Tongue (tissue), 2 donors: ENCODE data around the gene B4GALNT3. TPM values are rescaled to one million over a fixed set of nuclear protein-coding genes. Genes with fewer than 3 reads are reported as not detected.

Experiments
- DNase-seq: peaks from one replicate; pipeline ENCODE4 v3.0.0-alpha.2; 2015
- total RNA-seq: library from RNA; depleted of rRNA; stranded (reverse); fragments of >200 nt; gene quantifications from one replicate; pipeline ENCODE4 v1.2.3, GENCODE V29; 2014

The B4GALNT3 gene
- total RNA-seq, 1 donor from 2014 or later, result 14.0 TPM

DNA sequence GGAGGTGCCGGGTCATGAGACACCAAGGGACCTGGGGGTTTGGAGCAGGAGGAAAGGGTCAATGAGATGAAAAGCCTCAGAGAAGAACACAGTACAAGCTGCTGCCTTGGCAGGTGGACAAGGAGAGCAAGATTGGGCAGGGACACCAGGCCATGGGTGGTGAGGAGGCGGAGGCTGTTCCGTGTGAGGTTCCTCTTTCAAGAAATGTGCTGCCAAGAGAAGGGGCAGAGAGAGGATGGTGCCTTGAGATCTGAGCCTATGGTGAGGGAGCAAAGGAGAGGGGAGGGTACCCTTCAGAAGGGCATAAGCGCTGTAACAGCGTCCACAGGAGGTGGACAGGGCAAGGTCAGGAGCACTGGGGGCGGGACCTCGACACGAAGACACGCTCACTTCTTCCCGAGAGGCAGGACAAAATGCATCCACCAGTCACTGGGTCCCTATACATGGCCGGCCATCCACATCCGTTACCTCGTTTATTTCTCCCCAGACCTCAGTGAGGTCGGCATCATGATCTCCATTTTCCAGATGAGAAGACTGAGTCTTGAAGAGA lies 100.2 kb downstream of the B4GALNT3 start:
- DNase-seq, result no peak

DNA sequence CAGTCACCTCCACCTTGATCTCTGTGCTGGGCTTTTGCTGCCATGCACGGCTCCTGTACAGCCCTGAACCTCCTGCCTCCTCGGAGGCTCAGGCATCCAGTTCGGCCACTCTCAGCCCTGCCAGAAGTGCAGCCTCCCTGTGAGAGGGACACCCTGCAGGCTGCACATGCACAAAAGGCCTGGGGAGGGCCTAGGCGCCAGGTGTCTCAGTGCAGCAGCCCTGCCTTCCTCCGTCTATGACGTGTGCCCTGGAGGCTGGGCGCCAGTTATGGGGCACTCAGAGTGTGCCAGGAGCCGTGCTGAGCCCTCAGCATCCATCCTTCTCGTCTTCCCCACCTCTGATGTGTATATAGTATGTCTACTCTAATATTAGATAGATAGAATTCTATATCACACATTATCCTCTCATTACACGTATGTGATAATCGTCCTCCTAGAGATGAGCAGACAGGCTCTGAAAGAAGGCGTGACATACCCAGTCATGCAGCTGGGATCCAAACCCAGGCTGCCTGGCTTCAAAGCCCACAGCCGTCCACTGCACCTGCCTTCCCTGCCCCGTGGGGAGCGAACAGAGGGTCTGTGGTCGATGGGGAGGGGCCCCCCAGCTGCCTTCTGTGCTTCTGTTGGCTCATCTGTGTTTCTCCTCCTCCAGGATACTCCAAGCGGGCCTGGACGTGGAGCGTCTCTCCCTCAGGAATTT lies 101.1 kb downstream of the B4GALNT3 start:
- no peak for DNase-seq

DNA sequence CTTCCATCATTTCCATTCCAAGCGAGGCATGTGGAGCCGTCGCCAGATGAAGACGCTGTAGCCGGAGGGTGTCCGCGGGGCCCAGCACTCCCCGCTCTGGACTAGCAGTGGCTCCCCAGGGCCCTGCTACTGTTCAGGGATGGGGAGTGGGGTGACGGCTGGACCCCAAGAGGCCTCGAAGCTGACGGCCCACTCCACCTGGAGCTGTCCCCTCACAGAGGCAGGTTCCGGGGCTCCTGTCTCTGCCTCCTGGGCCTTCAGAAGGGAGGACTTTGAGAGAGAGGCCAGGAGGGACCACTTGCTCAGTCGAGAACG lies 101.6 kb downstream of the B4GALNT3 start:
- DNase-seq, result no peak

DNA sequence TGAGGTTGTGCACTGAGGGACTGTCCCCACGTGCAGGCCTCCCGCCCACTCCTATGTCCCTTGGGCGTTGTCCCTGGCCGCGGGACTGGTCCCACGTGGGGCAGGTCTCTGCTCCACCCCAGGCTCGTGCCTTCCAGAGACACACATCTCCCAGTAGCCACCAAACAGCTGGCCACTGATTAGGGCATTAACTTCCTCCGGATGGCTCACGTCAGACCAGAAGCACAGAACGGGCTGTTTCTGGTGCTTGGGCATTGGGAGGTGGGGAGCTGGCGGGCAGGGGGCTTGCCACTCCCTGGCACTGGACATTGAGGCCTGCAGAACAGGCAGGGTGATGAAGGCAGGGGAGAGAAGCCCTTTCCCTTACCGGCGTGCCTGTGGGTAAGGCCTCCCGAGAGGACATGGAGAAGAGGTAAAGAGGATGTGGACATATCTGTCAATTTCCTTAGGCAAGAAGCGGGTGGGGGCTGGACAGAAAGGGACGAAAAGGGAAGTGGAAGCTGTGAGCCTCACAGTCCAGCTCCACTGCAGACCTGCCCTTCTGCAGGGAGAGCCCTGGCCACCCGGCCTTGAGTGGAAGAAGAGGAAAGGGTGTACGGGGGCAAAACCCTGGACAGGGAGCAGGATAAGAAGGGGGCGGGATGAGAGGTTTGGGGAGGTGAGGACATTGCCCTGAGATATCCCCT lies 102.3 kb downstream of the B4GALNT3 start:
- no peak for DNase-seq

DNA sequence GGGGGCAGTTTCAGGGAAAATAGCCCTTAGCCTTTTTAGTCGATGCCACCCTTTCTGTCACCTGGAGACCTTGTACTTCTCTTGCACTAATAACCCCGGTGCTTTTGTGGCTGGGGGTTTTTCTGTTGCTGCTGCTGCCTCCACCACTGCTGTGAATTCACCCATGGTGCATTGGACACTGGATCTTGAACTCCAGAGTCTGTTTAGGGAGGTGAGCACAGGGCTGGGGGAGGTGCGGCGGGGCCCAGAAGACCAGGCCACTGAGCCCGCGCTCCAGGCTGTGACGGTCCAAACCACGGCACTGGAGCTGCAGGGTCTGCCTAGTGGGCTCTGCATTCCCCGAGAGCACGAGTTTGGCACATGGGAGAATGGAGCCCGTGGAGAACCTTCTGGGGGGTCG lies 102.9 kb downstream of the B4GALNT3 start:
- DNase-seq, result no peak

DNA sequence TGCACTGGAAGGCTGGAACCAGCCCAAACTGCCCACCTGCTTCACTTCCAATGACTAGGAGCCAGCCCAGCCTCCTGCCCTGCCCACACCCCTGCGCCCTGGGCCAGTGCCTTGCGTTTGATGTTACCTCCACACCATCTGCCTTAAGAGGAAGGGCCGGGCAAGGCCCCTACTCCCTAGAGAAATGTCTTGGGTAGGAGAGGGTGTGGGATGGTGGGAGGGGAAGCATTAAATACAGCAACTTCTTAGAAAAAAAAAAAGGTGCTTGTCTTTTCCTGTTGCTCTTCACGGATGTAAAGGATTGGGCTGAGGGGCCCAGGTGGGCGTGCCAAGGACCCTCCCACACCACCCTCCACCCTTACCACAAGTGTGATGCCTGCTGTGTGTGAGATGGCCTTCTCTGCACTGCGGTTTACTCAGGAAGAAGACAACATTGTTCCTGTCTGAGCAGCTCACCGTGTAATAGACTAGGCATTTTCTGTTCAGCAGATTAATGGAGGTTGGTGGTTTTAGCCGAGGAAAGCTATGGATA lies 103.6 kb downstream of the B4GALNT3 start:
- DNase-seq, result no peak

DNA sequence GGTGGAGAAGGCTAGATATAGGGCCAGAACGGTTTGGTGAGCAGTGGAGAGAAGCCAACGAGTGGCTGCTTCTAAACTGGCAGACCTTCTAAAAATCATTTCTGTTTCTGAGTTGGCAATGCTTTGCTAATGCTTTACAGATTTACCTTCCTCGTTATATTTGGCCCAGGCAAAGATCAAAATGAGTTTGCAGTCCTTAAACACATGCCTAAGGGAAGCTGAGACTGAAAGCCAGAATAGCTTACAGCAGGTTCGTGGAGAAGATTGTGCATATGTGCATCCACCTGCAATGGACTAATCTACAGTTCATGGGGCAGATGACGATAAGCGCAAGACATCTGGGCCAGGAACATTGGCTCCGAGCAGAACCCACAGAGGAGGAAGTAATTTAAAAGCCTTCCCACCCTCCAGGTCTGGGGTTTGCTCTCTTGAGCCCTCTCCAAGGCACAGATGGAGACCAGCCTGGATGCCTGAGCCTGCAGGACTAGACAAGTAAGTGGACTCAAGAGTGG lies 104.1 kb downstream of the B4GALNT3 start:
- no peak for DNase-seq

DNA sequence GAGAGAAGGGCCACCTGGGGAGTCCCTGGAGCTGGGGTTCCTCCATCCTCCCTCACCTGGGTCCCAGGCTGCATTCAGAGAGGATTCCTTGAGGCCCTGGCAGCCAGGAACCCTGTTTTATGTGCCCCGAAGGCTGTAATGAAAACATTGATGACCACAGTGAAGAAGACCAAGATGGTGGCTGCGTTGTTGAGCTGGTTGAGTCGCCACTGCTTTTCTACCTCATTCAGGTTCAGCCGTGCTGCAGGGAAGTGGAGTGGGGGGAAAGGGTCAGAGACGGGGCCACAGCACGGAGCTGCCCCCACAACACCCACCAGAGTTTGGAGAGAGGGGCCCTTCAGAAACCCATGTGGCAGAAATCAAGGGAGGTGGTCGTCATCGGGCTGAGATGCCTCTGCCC lies 105.4 kb downstream of the B4GALNT3 start:
- no peak for DNase-seq

DNA sequence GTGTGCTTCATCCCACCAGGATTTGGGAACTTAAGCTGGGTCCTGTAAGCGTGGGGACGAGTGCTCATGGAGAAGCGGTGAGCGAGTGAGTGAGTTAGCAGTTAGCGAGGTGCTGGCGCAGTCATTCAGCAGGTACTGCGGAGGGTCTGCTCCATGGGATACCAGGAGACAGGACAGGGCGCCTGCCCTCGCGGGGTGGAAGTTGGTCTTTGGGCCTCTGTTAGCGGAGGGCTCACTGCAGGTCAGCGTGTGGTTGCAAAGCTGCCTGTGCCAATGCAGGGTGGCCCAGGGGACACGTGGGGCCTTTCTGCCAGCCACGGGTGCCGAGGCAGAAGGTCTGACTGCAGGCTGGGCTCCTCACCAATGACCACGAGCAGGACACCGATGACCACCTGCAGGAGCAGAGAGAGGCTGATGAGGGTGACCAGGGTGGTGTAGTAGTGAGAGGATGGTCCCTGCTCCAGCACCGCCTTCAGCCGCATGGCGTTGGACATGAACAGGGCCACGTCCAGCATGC lies 105.9 kb downstream of the B4GALNT3 start:
- DNase-seq, result no peak

DNA sequence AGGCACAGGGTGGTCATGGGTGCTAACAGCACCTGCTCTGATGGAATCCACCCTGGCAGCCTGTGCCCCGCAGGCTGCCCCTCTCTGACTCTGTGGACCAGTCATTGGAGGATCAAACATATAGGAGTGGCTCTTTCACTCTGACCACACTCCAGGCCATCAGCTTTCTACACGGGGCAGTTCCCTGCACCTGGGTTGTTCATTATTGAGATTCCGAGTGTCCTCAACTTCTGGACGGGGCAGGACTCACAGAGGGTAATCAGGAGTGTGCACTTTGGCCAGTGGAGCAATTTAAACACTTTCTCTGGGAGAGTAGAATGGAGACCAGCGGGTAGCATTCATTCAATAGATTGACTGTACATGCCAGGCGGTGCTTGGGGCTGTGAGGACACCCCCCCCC lies 108.7 kb downstream of the B4GALNT3 start:
- DNase-seq, result no peak

DNA sequence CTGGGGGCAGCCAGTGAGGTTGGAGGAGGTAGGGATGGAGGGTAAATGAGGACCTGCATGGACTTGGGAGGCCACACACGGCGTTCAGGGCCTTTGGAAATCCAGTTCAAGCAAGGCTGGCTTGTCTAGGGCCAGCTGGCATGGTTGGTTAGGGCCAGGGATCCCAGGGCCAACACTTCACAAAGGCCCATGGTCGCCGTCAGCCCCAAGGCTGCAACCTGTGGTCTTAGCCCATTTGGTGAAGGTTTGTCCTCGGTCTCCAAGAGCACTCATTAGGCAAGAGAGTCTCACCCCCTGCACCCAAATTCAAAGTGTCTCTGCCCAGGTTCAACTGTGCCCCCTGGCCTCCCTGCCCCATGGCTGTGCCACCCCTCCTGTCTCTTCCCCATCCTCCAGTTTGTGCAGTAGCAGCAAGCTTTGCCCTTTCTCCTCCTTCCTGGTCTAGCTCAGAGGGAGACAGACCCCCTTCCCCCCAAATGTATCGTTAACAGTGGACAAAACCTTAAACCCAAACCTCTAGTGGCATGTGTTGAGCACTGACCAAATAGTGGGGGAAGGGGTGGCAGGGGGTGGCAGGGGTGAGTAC lies 109.4 kb downstream of the B4GALNT3 start:
- no peak for DNase-seq

DNA sequence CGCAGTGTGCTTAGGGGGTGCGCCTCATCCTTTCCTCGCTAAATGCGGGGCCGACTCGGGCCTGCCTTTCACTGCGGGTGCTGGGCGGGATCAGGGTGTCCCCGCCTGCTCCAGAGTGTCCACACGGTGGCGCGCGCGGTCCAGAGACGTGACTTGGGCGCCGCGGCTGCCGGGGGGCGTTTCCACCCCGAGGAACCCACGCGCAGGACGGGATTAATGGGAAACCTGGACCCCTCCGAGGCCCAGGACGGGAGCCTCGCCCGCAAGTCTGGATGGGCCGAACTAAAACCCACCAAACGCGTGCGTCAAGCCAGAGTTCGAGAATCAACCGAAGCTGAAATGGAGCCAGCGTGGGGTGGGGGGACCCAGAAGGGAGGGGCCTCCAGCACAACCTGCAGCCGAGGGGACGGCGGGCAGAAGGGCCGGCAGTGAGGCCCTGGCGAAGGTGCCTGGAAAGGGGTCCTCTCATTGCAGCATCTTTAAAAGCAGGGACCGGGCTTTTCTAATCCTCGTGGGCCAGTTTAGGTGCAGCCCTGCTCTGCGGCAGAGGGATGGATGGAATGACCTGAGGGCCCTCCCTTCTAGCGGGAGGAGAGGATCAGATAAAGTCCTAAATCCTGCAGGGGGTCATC lies 110.2 kb downstream of the B4GALNT3 start:
- peak; percentile 89 for DNase-seq

DNA sequence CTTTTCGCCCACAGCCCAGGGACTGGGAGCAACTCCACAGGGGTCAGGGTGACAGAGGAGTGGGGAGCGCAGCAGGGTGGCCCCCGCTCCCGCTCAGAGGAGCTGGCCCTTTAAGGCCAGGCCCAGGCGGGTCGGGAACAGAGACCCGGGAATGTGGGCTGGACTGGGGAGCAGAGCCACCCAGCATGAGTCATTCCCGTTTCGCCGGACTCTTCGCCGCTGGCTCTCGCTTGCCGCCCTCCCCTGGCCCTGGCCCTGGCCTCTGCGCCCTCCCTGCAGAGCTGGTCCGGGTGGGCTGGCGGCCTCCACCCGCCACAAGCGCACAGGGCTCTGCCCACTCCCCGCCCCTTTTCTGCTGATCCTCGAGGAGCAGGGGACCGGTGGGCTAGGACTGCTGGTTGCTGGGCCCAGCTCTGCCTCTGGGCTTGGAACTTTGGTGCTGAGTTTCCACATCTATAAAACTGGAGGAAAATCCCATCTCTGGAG lies 110.7 kb downstream of the B4GALNT3 start:
- DNase-seq, result peak; percentile 62

DNA sequence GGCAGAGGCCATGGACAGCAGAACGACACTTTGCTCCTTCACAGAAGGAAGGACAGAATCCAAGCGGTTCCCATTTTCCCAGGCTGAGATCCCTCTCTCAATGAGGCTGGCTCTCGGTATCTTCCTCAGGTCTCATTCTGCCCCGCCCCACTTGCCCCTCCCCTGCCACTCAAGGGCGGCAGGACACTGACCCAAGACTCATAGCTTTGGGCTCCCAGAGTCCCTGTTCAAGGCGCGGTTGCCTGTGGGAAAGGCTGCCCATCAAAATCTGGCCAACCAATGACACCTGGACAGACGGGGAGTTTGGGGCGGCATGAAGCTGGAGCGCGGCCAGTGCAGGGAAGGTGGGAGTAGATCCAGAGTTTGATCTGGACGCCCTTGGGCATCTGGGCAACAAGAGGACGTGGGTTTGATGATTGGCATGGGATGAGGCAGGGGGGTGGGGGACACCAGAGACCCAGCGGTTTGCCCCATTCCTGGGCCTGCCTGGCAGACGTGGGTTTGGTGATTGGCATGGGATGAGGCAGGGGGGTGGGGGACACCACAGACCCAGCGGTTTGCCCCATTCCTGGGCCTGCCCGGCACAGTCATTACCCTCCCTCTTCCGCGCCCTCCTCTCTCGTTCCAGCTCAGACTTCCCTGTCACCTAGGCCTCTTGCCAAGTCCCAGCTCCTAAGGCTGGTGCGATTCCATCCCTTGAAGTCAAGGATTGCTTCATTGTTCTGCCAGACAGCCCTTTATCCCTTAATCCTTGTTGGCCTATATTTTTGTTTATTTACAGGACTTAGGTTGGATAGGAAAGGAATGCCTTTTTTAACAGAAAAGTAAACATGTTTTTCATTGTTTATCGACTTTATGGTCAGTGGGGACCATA lies 111.4 kb downstream of the B4GALNT3 start:
- DNase-seq, result peak; percentile 75

DNA sequence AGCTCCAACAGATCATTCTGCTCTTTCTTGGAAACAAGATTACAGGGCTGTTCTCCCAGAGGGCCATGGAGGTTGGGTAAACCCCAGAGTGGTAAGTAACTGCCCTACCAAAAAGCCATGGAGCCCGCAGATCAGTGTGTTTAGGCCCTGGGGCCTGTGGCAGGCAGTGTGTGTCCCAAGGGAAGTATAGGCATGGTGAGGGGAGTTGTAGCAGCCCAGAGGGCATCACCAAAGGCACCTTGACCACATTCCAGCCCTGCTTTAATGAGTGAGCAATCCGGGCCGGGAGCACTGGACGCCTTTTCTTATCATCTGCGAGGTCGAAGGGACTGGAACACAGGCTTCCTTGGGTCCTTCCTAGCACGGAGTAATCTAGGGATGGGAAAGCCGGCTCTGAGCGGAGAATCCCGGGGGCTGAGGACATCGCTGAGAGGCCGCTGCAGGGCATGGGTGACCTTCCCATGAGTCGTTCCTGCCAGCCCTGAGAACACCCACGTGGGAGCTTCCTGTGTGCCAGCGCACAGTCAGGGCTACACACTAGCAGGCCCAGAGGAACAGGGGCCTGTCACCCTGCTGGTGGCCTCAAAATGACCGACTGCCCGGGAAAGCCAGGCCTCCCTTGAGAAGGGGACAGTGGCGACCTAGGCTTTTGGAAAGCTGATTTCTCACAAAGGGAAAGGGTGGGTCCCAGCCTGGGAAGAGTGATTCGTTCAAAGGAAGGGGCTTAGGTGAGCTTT lies 112.2 kb downstream of the B4GALNT3 start:
- no peak for DNase-seq

DNA sequence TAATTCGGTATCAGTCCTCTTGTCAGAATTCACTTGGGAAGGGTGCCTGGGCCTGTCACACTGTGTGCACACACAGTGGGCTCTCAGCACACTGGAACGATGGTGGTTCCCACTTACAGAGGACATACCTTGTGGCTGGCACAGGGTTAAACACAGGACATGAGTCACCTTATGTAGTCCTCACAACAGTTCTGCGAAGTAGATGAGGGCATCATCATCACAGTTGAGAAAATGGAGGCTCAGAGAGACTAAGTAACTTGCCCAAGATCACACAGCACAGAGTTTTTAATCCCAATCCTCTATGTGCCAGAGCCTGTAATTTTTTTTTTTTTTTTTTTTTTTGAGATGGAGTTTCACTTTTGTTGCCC lies 112.8 kb downstream of the B4GALNT3 start:
- no peak for DNase-seq

DNA sequence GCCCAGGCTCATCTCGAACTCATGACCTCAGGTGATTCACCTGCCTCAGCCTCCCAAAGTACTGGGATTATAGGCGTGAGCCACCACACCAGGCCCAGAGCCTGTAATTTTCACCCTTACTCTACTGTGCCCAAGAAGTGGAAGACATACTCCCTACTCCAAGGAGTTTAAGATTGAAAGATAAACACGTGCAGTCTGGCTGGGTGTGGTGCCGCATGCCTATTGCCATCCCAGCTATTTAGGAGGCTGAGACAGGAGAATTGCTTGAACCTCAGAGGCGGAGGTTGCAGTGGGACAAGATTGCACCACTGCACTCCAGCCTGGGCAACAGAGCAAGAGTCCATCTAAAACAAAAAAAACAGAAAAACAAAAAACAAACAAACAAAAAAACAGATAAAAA lies 113.5 kb downstream of the B4GALNT3 start:
- DNase-seq, result no peak

DNA sequence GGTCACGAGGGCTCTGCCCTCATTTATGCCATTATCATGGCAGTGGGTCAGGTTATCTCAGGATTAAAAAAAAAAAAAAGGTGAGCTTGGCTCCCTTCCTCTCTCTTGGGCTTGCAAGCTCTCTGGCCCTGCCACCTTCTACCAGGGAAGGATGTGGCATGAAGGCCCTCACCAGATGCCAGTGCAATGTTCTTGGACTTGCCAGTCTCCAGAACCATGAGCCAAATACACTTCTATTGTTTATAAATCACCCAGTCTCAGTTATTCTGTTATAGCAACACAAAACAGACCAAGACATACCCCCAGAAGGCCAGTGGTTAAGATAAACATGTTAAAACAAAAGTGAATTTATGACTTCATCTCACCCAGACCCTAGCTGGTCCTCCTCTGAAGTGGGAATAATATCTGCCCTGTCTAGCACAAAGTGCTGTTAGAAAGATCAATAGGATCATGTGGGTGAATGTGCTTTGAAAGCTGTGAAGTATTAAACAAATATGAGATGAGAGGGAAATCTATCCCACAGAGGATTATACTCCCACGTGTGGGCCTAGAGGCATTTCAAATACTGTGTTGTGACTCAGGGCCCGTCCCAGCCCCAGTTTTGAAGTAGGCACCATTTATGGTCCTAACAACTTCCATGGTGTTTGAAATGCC lies 114.9 kb downstream of the B4GALNT3 start:
- DNase-seq, result no peak

DNA sequence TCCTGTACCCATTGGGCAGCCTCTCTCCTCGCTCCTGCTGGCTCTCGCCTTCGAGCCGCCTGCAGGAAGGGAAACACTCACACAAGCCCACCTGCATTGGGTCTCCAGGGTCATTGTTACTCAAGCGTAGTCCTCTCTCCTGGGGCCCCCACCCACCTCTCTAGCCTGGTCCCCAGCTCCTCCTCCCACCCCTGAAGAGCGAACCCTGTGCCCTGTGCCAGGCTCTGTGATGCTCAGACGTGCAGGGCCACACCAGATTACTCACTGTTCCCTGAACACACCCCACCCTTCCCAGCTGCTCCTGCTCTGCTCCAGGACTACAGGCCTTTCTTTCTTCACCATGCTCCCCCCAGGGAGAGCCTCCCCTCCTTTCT lies 115.4 kb downstream of the B4GALNT3 start:
- no peak for DNase-seq
